Activated naive CD4-positive, alpha-beta T cell treated with anti-CD3 and anti-CD28 coated beads, Interleukin-2, amount 50 U/mL, for 16 hours (primary cell): ENCODE measurements around the gene REEP1.
"Not testable (repeated sequence)": the region's sequence is repeated elsewhere in the genome, so short reads cannot be mapped to it uniquely, and the experiment has no call there.

Experiments
- DNase-seq: peaks from one replicate; pipeline ENCODE4 v3.0.0-alpha.2; 2020

Gene REEP1

DNA sequence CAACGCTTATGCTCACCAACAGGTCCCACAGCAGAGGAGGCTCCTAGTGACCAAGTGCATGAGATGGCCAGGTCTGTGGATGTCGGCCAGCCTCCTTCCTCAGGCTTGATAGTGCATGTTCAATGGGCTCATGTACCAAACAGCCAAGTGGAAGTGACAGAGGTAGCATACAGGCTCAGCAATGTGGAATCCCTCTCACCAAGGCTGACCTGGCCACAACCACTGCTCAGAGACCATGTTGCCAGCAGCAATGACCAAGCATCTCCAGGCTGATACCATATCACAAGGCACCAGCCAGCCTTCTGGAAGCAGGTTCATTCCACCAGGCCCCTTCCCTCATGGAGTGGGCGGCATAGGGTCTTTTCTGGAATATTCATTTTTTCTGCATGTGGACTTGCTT is 61.5 kb downstream of the REEP1 start:
- DNase-seq = no peak

DNA sequence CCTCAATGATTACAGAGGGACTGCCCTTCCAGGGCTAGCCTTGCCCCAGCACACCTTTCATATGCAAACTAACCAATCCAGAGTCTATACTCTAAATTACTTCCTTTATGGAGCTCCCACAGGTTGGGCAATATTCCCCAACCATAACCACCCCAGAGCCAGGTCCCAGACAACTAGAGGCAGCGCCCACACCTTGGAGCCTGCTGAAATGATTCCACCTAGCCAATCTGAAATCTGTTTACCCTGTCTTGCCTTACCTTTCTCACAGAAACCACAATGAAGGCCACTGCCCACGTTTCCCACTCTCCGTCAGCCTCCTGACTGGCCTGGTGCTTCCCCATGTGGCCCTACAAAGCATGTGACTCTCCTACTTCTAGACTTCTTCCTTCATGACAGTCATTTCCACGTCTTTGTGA is 62.0 kb downstream of the REEP1 start:
- no peak for DNase-seq

DNA sequence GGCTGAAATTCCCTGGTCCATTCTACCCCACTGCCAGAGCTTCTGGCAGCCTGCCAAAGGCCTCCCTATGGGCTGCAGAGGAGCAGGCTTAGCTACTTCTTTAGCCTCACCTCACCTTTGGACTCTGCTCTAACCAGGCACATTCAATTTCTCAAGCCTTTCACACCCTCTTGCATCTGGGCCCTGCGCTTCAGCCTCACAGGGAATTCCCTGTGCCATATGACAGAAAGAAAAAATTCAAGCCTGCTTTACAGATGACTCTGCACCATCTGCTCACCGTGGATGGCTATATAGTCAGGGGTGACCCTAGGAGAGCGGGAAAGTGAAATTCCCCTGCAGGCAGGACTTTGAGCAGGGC is 62.5 kb downstream of the REEP1 start:
- no peak for DNase-seq

DNA sequence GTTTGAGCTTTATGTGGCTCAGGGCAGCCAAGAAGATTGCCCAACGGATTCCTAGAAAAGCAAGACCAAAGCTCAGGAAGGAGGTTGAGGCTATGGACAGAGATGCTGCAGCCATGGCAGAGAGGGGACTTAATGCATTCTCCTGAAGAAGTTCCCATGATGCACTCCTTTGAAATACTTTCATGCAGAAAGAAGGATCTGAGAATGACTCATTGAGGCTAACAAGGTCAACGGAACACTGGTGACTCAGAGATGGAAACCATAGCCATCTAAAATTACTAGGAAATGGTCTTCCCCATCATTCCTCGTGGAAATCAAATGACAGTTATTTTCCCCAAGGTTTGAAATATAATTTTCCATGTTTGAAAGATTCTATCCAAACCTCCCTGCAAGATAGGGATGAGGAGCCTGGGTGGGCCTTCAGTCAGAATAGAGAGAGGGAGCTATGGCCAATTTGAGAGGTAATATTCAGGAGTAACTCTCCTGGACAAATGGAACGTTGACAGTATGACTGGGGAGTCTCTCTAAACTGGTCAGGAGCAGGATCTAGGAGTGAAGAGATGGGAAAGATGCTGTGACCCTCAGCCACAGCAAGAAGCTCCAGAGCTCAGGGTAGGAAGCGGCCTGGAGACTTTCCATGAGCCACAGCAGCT is 63.0 kb downstream of the REEP1 start:
- DNase-seq = no peak

DNA sequence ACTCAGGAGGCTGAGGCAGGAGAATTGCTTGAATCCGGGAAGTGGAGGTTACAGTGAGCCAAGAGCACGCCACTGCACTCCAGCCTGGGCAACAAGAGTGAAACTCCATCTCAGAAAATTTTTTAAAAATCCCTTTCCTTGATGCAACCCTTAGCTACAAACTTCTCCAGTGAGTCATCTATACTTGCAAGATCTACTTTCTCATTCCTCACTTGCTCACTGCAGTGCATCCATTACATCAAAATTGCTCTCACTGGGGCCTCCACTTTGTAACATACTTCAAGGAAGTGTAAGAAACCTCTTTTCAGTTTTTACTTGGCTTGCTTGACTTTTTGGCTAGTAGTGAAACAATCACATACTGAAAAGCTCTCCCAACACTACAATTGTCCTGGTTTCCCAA is 65.3 kb downstream of the REEP1 start:
- no peak for DNase-seq

DNA sequence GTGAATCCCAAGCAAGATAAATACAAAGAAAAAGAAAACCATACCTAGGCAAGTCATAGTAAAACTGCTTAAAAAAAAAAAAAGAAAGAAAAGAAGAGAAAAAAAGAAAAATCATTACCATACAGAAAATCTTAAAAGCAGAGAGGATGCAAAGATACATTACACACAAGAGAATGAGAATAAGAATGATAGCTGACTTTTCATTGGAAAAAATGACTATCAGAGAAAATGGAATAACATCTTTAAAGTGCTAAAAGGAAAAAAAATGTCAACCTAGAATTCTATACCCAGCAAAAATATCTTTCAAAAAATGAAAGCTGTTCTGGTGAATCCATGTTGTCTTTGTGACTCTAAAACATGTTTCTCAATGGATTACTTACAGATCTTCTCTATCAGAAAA is 66.2 kb downstream of the REEP1 start:
- DNase-seq = no peak

DNA sequence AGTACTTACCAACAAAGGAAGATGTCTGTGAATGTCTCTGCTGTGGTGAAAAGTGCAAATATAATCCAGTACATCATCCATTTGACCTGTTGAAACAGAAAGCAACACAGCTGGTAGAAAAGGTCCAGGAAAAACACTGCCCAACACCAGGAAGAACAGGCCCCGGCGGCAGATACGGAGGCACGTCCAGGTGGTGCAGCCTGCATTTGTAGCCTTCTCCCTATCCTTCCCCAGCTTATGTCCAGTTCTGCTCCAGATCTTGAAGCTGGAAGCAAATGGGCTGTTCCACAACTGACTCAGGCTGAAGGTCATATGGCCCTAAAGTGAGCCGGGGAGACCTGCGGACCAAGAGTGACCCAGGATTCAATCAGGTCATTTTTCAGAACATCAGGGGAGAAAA is 73.5 kb downstream of the REEP1 start:
- DNase-seq = no peak

DNA sequence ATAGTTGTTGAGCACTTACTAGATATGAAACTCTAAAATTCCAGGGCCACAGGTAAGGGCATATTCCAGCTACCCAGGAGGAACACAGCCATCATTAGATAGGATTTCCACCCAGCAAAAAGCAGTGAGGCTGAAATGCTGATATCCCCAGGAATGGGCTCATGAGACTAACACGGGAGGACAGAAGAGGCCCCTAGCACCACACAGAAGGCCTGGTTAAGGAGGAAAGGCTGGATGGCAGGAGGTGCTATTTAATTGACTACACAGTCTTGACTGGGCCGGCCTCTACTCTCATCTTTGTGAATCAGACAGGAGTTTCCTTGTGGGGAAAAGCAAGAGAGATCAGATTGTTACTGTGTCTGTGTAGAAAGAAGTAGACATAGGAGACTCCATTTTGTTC is 76.4 kb downstream of the REEP1 start:
- DNase-seq = no peak

DNA sequence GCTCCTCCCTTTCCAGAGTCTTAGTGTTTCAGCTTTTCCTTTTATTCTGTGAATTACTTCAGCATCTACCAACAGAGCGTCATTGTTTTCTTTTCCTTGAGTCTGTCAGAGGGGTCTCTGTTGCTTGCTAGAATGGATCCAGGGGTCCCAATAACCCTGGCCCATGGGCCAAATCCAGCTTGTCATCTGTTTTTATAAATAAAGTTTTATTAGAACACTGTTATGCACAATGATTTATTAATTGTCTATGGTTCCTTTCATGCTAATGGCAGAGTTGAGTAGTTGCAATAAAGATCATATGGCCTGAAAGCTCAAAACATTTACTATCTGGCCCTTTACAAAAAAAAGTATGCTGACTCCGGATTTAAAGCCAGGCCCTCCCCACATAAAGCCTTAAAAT is 79.3 kb downstream of the REEP1 start:
- DNase-seq = no peak

DNA sequence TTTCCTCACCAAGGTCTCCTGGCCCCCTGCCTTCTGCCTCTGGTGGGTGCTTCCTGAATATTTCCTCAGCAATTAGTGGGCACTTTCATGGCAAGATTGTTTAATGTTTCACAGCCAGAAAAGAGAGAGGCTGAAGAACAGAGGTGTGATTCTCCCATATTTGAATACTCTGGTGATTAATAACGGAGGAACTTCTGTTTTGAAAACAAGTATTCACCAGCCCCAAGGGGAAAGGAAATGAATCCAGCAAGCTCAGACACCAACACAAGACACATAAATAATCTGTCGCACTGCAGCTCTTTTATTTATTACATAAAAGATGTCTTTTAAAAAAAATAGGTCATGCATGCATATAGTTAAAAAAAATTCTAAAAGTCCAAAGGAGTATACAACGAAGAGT is 80.4 kb downstream of the REEP1 start:
- DNase-seq = no peak

DNA sequence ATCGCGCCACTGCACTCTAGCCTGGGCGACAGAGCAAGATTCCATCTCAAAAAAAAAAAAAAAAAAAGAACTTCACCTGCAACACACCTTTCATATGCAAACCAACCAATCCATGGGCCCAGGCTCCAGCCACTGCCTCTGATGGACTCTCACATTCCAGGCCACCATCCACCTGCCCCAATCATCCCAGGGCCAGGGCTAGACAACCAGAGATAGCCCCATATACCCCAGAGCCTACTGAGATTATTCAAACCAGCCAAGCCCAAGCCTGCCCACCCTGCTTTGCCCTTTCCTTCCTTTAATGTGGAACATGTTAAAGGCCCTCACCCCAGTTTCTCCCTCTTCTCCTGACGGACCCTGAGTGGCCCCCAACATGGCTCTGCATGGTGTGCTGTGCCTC is 81.1 kb downstream of the REEP1 start:
- no peak for DNase-seq

DNA sequence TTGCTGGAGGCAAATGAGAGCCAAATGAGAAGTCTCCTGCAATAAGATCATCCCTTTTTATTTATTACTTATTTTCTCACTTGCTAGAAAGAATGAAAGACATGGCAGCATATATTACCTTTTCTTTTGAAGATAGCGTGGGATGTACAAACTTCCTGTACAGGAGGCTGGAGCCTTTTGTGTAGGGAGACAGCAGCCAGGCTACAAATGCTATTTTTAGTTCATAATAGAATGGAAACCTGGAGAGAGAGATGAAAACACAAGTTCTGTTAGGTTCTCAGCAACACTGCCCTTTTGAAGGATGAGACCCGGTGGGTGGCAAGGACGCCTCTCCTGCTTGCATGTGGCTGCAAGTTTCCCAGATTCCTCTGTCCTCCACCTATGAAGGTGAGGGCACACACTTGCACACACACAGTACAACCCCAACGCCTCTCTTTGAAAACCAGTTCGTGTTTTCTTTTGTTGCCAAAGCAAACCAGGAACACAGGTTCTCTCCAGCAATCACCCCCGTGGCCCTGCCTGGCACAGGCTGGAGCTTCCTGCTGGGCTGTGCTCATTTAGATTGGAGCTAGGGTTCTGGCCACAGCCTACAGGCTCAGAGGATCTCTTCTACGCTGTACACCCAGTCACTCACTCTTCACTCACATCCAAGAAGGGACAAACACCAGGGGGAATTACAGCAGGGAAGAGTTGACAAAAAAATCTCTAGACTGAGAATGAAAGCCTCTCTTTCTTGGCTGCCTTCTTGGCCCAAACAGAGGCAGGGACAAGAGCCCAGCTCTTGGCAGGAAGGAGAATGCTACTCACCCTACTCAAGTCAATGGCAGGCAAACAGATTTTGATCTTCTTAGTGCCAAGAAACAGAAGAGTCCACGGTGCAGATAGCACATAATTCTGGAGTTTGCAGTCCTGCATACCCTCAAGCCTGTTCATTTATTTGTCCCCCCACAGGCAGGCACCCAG is 82.6 kb downstream of the REEP1 start:
- no peak for DNase-seq

DNA sequence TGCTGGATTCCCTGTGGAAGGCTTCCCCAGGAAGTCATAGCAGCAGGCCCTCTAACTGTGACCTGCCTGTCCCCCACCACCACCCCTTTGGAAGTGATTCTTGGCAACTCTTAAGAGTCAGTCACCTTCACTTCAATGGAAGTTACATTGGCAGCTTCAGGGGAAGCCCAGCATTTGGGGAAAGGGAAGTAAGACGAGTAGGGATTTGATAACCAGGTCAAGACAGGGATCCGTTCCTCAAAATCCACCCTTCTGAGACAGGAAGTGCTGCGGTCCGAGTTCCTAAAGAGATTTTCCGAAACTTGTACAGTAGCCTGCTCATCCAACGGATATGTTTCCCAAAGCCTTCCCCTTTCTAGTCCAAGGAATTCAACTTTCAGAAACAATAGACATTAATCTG is 84.0 kb downstream of the REEP1 start:
- no peak for DNase-seq

DNA sequence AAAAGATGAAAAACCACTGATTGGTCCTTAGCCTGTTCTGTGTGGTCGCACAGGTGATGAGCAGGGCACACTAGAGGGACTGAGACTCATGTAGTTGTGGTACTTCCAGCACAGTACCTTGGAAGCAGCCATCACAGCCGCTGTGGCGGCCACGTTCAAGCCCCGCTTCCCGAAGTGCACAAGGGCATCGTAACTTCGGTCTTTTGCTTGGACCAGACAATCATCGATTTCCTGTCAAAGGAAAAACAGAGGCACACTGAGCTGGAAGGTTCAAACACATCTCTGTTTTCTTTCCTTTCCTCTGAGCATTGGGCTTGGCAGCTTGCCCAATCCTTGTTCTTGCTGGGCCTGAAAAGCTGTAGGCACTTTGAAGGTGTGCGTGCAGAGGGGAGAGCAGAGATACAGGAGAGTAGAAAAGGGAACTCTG is 85.6 kb downstream of the REEP1 start:
- no peak for DNase-seq

DNA sequence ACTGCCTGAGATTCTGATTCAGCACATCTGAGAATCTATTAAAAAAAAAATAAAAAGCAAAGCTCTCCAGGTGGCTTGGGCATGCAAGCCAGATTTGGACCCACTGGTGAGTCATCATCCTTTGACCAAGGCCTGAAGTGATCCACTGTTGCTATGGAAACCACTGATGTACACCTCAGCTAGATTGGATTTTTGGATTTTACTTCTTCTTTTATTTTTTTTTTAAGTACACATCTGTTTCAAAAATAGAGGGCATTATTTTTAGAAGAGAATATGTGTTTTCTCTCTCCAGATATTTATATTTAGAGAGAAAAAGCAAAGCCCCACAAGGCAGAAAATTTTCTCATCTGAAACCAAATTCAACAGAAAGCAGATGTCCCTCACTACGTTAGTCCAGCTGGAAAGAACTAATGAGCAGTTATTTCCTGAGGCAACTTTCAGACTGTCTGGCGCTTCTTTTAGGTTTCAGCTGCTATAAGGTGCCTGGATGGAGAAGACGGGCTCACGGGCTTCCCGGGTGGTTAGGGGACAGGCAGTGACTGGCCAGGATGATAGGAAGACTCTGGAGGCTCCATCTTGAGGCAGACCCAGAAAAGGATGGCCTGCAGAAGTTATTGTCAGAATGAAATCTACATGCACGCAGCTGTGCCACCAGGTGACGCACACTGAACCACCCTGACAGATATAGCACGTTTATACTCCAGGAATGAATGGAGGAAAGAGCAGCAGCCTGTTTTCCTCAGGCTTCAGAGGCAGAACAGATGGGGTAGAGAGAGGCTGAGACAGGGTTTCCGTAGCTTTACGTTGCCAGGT is 87.6 kb downstream of the REEP1 start:
- no peak for DNase-seq

DNA sequence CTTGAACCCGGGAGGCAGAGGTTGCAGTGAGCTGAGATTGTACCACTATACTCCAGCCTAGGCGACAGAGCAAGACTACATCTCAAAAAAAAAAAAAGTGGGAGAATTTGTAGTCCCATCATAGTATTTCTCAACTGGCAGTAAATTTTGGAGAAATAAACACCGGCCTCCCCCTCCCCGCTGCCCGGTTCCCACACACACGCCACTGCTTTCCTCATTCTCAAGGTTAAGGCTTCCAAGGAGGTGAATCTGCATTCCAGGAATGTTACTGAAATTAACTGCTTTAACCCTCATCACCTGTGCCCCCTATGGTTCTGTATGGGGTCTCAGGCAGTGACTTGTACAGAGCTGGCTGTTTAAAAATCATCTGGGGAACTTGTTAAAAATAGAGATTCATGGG is 88.2 kb downstream of the REEP1 start:
- no peak for DNase-seq

DNA sequence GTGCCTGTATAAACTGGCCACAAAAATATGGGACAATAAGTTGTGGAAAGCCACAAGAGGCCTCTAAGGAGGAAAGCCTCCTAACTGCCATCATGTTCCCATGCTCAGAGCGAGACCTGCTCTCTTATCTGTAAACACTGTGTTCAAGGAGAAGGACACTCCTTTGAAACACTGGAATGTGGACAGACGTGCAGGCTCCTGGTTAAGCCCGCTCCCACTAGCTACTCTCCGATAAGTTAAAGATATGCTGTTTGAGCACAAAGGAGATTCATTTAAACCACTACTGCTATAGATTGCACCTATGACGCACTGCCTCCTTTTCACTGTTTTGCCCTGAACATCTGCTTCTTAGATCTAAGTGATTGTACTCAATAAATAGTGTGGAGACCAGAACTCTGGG is 92.2 kb downstream of the REEP1 start:
- not testable (repeated sequence) for DNase-seq

DNA sequence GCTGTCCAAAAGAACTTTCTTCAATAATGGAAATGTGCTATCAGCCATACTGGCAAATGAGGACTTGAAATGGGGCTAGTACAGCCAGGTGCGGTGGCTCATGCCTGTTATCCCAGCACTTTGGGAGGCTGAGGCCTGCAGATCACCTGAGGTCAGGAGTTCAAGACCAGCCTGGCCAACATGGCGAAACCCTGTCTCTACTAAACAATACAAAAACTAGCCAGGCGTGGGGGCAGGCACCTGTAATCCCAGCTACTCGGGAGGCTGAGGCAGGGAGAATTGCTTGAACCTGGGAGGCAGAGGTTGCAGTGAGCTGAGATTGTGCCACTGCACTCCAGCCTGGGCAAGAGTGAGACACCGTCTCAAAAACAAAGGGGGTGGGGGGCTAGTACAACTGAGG is 92.6 kb downstream of the REEP1 start:
- not testable (repeated sequence) for DNase-seq

DNA sequence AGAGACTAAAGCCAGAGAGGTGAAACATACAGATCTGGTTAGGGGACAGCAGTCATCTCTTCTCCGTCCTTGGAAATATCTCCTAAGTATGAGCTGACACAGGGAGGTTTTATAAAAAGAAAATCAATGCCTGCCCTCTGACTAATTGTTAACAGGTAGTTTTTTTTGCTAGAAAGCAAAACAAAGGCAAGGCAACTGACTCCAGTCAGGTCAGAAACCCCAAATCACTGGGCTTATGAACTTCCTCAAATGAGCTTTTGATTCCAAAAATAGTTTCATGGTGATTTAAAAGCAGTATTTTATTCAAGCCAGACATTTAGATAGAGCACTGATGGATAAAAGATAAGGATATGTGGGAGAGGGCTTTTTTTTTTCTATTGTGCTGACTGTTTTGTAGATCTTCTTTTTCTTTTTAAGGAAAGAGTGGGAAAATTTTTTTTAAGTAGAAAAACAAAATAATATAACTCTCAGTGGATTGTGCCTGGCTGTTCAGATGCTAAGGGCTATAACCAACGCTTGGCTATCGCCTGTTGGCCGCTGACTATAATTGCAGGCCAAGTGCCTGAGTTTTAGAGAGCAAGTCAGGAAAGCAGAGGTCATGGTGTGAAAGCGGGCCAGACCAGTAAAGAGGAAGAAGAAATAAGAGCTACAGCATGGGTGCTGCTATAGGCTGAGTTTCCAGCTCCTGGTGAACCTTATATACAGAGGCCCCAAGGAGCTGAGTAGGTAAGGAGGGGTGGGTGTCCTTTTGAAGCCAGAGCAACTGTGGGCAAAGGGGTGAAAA is 93.3 kb downstream of the REEP1 start:
- no peak for DNase-seq

DNA sequence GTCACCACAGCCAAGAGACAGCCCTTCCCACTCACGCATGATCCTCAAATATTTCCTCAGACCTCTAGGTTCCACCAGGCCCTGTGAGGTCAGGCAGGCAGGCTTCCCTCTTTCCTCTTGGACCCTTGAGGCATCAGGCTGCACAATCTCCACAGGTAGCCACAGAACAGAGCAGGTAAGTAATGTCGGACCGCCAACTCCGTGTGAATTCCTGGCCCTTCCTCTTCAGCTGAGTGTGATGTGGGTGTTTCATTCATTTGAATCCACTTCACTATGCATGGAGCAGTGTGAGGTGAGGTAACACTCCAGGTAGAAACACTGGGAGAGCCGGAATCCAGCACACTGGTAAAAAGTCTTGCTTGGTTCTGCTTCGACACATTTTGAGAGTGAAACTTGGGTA is 94.2 kb downstream of the REEP1 start:
- no peak for DNase-seq

DNA sequence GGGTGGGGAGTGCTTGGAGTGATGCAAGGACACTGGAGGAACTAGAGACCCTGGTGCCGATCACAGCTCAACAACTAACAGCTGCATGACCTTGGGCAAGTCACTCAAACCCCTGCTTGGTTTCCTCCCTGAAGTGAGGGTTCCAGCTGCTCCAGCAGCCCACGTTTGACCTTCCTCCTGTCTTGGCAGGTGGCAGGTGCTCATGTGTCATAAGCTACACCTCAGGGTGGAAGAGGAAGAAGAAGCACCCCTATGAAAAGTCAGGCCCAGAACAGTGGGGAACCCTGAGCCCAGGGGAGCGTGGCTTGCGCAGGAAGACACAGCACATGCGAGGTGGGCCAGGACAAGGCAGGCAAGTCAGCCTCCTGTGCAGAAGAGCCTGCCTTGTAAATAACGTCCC is 95.8 kb downstream of the REEP1 start:
- DNase-seq = no peak

DNA sequence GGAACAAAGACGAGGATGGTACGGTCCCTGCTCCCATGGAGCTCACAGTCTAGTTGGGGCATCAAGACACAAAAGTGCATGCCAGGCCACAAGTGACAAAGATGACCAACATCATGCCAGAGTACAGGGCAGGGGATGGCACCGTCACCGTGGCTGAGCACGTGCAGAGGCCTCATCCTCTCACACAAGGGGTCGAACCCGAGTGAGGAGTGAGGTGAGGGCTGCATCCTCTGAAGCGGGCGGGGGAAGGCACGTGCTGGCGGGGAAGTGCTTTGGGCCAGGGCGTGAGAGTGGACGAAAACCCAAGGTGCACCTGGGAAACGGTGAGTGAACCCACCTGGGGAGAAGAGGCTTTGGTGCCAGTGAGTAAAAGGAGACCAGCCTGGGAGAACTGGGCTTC is 97.2 kb downstream of the REEP1 start:
- DNase-seq = no peak

DNA sequence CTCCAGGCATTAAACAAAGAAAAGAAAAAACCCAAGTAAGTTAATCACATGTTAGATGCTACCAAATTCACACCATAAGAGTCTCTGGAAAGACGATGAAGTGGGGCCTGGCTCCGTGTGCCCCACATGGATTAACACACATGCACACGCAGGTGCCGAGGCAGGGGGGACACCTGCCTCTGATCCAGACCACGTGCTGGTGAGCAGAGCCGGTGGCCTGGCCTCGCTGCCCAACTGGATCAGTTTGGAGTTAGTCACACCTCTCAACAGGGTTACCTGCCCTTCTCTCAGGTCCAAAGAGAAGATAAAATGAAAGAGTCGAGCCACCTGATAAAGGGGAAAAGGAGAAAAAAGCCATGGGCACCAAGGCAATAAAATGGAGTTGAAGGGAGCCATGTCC is 97.7 kb downstream of the REEP1 start:
- DNase-seq = no peak
